T-helper 1 cell treated with Interleukin-12 subunit alpha and Interleukin-12 subunit beta and Interleukin-4 antibody, amounts not matched to agents 30 ng/mL and 1 ng/mL, for 36 hours (primary cell): ENCODE data around the gene IP6K1. TPM values are rescaled to one million over a fixed set of nuclear protein-coding genes. Genes with fewer than 3 reads are reported as not detected.

Source experiments
- total RNA-seq: library from RNA; stranded (reverse); gene quantifications from 2 replicates; pipeline ENCODE4 v1.2.3, GENCODE V29; 2022

The IP6K1 gene
- total RNA-seq, 1 donor from 2014 or later, result 47.2 TPM

Other genes with a start within 250 kb of the IP6K1 start
- gene BSN, start 232.1 kb downstream of the IP6K1 start, total RNA-seq, result 0.10 and 0.12 TPM in 2 replicates
- 90.1 and 91.4 TPM in 2 replicates for gene APEH, start 112.2 kb downstream of the IP6K1 start, total RNA-seq
- gene MST1, start 97.1 kb downstream of the IP6K1 start, total RNA-seq, result 9.3 and 10.9 TPM in 2 replicates
- 57.9 and 60.0 TPM in 2 replicates for gene RNF123, start 97.0 kb downstream of the IP6K1 start, total RNA-seq
- gene AMIGO3, start 66.9 kb downstream of the IP6K1 start, total RNA-seq, result 0.51 and 0.98 TPM in 2 replicates
- 61.8 and 62.8 TPM in 2 replicates for gene GMPPB, start 62.6 kb downstream of the IP6K1 start, total RNA-seq
- 0.20 and 0.22 TPM in 2 replicates for gene CDHR4, start 13.3 kb upstream of the IP6K1 start, total RNA-seq
- 0.27 and 0.73 TPM in 2 replicates for gene INKA1, start 16.7 kb upstream of the IP6K1 start, total RNA-seq
- 272 and 275 TPM in 2 replicates for gene UBA7, start 27.4 kb upstream of the IP6K1 start, total RNA-seq
- gene TRAIP, start 70.0 kb upstream of the IP6K1 start, total RNA-seq, result 20.6 and 25.1 TPM in 2 replicates
- not detected in 2 replicates for gene CAMKV, start 83.4 kb upstream of the IP6K1 start, total RNA-seq
- gene MST1R, start 117.3 kb upstream of the IP6K1 start, total RNA-seq, result 3.7 and 4.8 TPM in 2 replicates
- gene MON1A, start 143.3 kb upstream of the IP6K1 start, total RNA-seq, result 13.7 and 15.3 TPM in 2 replicates
- gene RBM6, start 153.6 kb upstream of the IP6K1 start, total RNA-seq, result 112 and 114 TPM in 2 replicates